Stimulated activated CD4-positive, alpha-beta T cell treated with anti-CD3 and anti-CD28 coated beads, Interleukin-4, amount 100 ng/mL, for 4 hours (primary cell): Measurements from ENCODE around the gene SLC45A1.

Source experiments
- DNase-seq, 2 experiments: peaks; one replicate each; pipeline ENCODE4 v3.0.0-alpha.2; 2020

The SLC45A1 gene

GRCh38 chr1:8312235-8313218 is 5.4 kb upstream of the SLC45A1 start:
- DNase-seq, result no peak

GRCh38 chr1:8313231-8313630 is 4.7 kb upstream of the SLC45A1 start:
- DNase-seq, result no peak

GRCh38 chr1:8314346-8315280 is 3.3 kb upstream of the SLC45A1 start:
- DNase-seq, result peak; percentile 31

GRCh38 chr1:8315573-8316475 is 2.1 kb upstream of the SLC45A1 start:
- DNase-seq, result no peak

GRCh38 chr1:8318436-8318835 is 522 bp downstream of the SLC45A1 start:
- no peak for DNase-seq

GRCh38 chr1:8321612-8322011 is 3.7 kb downstream of the SLC45A1 start:
- no peak for DNase-seq

GRCh38 chr1:8323706-8324105 is 5.8 kb downstream of the SLC45A1 start:
- no peak for DNase-seq

GRCh38 chr1:8324176-8324810 is 6.4 kb downstream of the SLC45A1 start:
- no peak for DNase-seq

DNA sequence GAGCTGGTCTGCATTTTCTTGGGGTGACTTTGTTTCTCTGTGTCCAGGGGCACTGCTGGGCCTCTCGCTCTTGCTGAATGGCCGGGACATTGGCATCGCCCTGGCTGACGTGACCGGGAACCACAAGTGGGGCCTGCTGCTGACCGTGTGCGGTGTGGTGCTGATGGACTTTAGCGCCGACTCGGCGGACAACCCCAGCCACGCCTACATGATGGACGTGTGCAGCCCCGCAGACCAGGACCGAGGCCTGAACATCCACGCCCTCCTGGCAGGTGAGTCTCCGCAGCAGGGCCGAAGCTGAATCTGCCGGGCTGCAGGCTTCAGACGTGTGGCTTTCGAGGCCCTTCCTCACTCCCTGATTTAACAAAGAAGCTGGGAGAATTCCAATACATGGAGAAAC is 7.9 kb downstream of the SLC45A1 start:
- DNase-seq, result no peak

DNA sequence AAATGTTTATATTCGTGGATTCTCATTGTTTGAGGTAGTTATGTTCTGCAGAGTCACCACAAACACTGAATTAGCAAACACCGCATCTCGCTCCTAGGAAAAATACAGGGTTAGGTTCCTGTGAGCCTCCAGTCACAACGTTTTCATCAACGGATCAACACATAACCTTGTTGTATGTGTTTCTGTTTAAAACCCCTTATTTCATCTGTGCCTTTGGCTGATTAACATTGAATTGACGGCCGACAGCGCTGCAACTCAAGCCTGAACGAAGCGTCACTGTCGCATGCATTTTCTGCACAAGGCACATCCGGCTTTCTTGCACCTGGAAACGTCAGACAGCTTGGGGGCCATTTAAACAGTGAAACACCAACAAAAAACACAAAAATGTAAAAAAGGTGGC is 8.4 kb downstream of the SLC45A1 start:
- no peak for DNase-seq

GRCh38 chr1:8328271-8328670 is 10.4 kb downstream of the SLC45A1 start:
- no peak for DNase-seq

- no peak for DNase-seq
Measured at GRCh38 chr1:8329439-8329838, 11.5 kb downstream of the SLC45A1 start.

DNA sequence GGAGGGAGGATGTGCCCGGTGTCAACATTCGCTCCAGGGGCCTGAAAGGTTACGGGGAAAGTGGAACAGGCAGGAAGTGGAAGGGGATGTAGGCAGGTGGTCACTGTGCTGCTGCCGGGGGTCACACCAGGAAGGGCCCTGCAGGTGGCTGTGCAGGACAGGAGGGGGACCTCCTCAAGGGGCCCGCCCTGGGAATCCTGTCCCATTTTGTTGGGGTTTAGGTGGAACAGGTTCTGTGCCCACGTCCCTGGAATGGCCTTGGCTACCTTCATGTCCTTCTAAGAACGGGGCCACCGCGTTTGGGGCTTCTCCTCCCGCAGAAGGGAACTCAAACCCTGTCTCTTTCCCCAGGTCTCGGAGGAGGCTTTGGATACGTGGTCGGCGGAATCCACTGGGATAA is 11.9 kb downstream of the SLC45A1 start:
- no peak for DNase-seq

- no peak for DNase-seq
Measured at GRCh38 chr1:8330271-8331125, 12.6 kb downstream of the SLC45A1 start.

- DNase-seq, result no peak
Measured at GRCh38 chr1:8332806-8333205, 14.9 kb downstream of the SLC45A1 start.

- no peak for DNase-seq
Measured at GRCh38 chr1:8333246-8333987, 15.5 kb downstream of the SLC45A1 start.

DNA sequence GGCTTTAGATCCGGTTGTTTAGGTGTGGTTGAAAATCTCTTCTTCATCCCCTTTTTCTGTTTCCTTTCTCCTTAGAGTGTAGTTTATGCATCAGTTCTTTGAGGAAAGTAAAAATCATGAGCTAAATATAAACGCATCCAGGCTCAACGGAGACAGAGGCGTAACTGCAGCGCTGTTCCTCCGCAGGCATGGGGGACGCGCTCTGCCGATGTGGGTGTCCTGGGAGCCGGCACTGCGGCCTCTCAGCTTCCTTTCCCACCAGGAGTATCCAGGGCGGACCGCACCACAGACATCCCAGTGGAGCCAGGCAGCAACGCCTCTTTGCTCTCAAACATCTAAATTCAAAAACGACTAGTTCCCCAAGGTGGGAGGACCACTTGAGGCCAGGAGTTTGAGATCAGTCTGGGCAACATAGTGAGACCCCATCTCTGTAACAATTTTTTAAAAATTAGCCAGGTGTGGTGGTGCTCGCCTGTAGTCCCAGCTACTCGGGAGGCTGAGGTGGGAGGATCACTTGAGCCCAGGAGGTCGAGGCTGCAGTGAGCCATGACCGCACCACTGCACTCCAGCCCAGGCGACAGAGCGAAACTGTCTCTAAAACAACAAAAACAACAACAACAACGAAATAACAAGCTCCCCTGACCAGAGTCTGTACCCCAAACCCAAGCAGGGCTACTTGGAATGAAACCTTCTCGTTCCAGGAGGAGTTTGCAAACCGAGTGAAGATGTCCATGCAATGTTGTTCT is 16.4 kb downstream of the SLC45A1 start:
- no peak for DNase-seq

GRCh38 chr1:8335246-8335645 is 17.3 kb downstream of the SLC45A1 start:
- DNase-seq, result no peak

DNA sequence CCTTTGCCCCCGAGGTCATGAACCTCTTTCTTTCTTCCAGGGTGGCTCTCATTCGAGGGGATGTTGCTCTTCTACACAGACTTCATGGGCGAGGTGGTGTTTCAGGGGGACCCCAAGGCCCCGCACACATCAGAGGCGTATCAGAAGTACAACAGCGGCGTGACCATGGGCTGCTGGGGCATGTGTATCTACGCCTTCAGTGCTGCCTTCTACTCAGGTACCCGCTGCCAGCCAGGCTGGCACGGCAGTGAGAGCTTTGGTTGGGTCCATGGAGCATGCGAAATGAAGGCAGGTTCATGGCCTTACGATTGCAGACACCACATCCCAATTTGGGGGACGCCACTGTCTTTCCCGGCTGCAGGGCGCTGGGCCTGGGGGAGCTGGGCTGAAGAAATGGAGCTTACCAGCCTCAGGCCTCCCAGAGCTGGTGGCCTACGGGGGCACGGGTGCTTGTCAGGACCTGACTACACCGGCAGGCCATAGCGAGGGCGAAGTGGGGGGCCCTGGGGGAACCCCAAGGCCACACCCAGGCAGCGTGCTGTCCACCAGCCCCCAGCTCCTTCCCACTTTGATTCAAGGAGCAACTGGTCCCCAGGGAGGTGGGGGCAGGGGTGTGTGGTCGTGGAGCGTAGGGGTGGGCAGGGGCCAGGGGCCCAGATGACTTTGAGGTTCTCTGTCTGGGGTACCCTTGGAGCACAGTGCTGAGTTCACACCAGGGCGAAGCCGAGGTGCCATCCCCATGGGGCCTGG is 20.0 kb downstream of the SLC45A1 start:
- no peak for DNase-seq
